Gastrocnemius medialis (tissue), 4 donors: ENCODE measurements around the gene EPHA1.

Experiments
- POLR2A ChIP-seq, 2 donors: fragments of 450-650 bp; IDR thresholded peaks; one replicate each; pipeline ENCODE4 v1.6.1; 2017; ENCODE audit warnings: antibody characterized with exemption in 2 of 2, mild to moderate bottlenecking in 2 of 2, moderate library complexity in 2 of 2
- TF ChIP-seq, protein P1 (sequence below), 5 experiments: fragments of 450-650 bp in 3 of 5; fragments of 200-600 bp in 2 of 5; sonication (generic) in 2 of 5; IDR thresholded peaks in 4 of 5; conservative IDR thresholded peaks in 1 of 5; 1 replicate in 4 of 5; 2 replicates in 1 of 5; pipeline ENCODE4 v1.5.1; 2016 to 2019; ENCODE audit warnings: antibody characterized with exemption in 5 of 5, mild to moderate bottlenecking in 3 of 5, moderate library complexity in 3 of 5

DNA sequence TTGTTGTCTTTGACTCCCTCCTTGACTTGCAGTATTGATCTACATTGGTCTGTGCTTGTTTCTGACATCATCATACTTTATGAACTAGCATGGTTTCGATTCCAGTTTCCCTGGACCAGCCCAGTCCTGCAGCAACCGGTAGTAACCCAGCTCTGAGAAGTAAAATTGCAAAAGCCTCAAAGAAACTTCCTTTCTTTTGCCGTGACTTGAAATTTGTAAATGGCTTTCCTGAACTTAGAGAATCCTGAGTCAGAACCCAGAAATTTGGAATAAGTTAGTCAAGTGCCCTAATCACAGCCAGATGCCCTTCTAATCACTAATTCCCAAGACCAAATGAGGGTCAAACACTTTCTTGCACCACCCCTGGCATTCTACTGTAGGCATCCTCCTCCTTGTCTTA lies 49.6 kb upstream of the EPHA1 start:
- no peak for TF ChIP-seq POLR2A (IDR thresholded peaks at IDR 0.05)
- TF ChIP-seq, protein P1, sequence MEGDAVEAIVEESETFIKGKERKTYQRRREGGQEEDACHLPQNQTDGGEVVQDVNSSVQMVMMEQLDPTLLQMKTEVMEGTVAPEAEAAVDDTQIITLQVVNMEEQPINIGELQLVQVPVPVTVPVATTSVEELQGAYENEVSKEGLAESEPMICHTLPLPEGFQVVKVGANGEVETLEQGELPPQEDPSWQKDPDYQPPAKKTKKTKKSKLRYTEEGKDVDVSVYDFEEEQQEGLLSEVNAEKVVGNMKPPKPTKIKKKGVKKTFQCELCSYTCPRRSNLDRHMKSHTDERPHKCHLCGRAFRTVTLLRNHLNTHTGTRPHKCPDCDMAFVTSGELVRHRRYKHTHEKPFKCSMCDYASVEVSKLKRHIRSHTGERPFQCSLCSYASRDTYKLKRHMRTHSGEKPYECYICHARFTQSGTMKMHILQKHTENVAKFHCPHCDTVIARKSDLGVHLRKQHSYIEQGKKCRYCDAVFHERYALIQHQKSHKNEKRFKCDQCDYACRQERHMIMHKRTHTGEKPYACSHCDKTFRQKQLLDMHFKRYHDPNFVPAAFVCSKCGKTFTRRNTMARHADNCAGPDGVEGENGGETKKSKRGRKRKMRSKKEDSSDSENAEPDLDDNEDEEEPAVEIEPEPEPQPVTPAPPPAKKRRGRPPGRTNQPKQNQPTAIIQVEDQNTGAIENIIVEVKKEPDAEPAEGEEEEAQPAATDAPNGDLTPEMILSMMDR (IDR thresholded peaks at IDR 0.05 in 4 of 5, conservative IDR thresholded peaks at IDR 0.05 in 1 of 5): no peak
